Glutamatergic neuron (in vitro differentiated cells): ENCODE measurements around the gene NAGLU. TPM values are rescaled to one million over a fixed set of nuclear protein-coding genes. Genes with fewer than 3 reads are reported as not detected.
A peak's percentile ranks its signal among the peaks of the same experiment; 100 is the strongest.

ENCODE experiments used
- DNase-seq: peaks from one replicate; pipeline ENCODE4 v3.0.0; 2022
- H3K27ac Mint-ChIP-seq: one replicate; pipeline ENCODE4 v1.8.0; 2020; ENCODE audit warnings: mild to moderate bottlenecking, mixed read lengths, inconsistent platforms; ENCODE audit not compliant: unreplicated experiment
- H3K27me3 Mint-ChIP-seq: one replicate; pipeline ENCODE4 v1.8.0; 2020; ENCODE audit warnings: mild to moderate bottlenecking, moderate library complexity, mixed read lengths, inconsistent platforms; ENCODE audit not compliant: unreplicated experiment
- H3K36me3 Mint-ChIP-seq: one replicate; pipeline ENCODE4 v1.8.0; 2020; ENCODE audit warnings: mild to moderate bottlenecking, mixed read lengths, inconsistent platforms; ENCODE audit not compliant: unreplicated experiment
- H3K4me1 Mint-ChIP-seq: one replicate; pipeline ENCODE4 v1.8.0; 2020; ENCODE audit warnings: mild to moderate bottlenecking, low read depth, mixed read lengths, inconsistent platforms; ENCODE audit not compliant: unreplicated experiment
- H3K4me3 Mint-ChIP-seq: one replicate; pipeline ENCODE4 v1.8.0; 2020; ENCODE audit warnings: mild to moderate bottlenecking, mixed read lengths, inconsistent platforms; ENCODE audit not compliant: unreplicated experiment
- H3K9me3 Mint-ChIP-seq: one replicate; pipeline ENCODE4 v1.8.0; 2020; ENCODE audit warnings: mild to moderate bottlenecking, moderate library complexity, mixed read lengths, inconsistent platforms; ENCODE audit not compliant: unreplicated experiment
- total RNA-seq: library from RNA; stranded (reverse); fragmentation: NEBNext Ultra II Directional; extraction: Animal tissue kit (Norgen Biotek cat#: 25700); gene quantifications from one replicate; pipeline ENCODE4 v1.2.1, GENCODE V29; 2021; ENCODE audit not compliant: unreplicated experiment
- TF ChIP-seq, protein P1 (sequence below): fragments of 200-600 bp; sonication (generic); IDR thresholded peaks from one replicate; pipeline ENCODE4 v1.5.0; 2021; ENCODE audit not compliant: partially characterized antibody, unreplicated experiment

The NAGLU gene
- total RNA-seq, 1 donor from 2014 or later, result 42.8 TPM

DNA sequence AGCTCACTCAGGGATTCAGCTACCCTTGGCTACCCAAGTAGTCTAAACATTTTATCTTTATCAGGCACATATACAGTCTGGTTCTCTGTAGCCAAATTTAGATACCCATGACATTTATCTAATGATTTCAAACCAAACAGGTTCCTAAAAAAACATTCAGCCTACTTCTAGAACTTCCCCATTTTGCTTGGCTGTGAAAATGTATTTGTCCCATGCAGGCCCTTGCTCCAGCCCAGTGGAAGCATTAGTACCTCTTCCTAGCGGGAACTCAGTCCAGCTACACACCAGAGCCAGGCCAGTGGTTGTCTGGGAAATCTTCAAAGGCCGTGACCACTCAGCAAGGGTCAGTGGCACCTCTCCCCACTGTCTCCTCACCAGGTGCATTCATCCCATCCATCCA is 26.2 kb upstream of the NAGLU start:
- DNase-seq, result no peak
- peaks cover 19% of the 10 kb centered on the region for H3K36me3 Mint-ChIP-seq
- no peak overlapping the region for H3K4me3 Mint-ChIP-seq
- no peaks in the 10 kb centered on the region for H3K4me1 Mint-ChIP-seq
- H3K9me3 Mint-ChIP-seq, result peaks cover 9% of the 10 kb centered on the region
- H3K27me3 Mint-ChIP-seq, result no peaks in the 10 kb centered on the region
- no peak overlapping the region for H3K27ac Mint-ChIP-seq
- TF ChIP-seq, protein P1, sequence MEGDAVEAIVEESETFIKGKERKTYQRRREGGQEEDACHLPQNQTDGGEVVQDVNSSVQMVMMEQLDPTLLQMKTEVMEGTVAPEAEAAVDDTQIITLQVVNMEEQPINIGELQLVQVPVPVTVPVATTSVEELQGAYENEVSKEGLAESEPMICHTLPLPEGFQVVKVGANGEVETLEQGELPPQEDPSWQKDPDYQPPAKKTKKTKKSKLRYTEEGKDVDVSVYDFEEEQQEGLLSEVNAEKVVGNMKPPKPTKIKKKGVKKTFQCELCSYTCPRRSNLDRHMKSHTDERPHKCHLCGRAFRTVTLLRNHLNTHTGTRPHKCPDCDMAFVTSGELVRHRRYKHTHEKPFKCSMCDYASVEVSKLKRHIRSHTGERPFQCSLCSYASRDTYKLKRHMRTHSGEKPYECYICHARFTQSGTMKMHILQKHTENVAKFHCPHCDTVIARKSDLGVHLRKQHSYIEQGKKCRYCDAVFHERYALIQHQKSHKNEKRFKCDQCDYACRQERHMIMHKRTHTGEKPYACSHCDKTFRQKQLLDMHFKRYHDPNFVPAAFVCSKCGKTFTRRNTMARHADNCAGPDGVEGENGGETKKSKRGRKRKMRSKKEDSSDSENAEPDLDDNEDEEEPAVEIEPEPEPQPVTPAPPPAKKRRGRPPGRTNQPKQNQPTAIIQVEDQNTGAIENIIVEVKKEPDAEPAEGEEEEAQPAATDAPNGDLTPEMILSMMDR, result no peak

DNA sequence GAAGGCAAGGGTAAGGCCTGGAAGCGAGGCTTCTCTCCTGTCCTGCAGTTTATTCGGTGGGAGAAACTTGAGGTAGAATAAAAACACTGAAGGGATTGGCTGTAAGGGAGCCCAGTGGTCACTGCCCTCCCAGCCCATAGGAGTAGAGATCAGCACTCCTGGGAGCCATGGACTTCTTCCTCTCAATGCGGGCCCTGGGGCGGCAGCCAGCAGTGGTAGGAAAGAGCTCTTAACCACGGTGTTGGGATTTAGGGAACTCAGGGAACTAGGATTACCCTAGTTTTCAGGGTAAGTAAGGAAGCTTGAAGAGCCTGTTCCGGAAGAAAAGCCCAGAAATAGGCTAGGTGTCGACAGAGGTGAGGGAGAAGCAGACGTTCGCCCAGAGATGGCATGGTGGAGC is 23.8 kb upstream of the NAGLU start:
- Mint-ChIP-seq H3K4me3 (no peak overlapping the region), H3K27me3 (no peaks in the 10 kb centered on the region), H3K27ac (peak overlapping the region; percentile 4), H3K36me3 (peaks cover 19% of the 10 kb centered on the region), H3K9me3 (peaks cover 9% of the 10 kb centered on the region), H3K4me1 (no peaks in the 10 kb centered on the region)
- TF ChIP-seq, protein P1, result no peak
- DNase-seq, result no peak

DNA sequence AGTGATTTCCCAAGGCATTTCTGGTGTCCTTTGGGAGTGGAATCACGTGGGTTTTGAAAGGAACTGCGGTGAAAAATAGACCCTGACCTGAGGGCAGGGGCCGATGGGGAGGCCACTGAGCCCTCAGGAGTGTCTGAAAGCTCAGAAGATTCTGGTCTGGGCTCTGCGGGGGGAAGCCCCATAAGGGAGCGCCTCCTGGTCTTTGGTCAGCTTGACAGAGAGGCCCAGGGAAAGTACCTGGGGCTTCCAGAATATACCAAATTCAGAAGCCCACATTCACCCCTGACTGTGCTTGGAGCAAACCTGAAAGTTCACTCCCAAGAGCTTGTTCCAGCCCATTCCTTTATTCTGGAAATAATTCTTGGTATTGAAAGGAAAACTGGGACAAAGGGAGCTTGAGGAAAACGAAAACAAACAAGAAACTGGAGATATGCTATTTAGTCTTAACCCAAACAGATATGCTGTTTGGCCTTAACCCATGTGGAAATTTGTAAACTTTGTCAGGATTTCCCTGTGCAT is 23.2 kb upstream of the NAGLU start:
- peaks cover 2% of the 10 kb centered on the region for H3K4me1 Mint-ChIP-seq
- H3K27ac Mint-ChIP-seq, result no peak overlapping the region
- no peak for DNase-seq
- H3K36me3 Mint-ChIP-seq, result peaks cover 19% of the 10 kb centered on the region
- no peak overlapping the region for H3K4me3 Mint-ChIP-seq
- TF ChIP-seq, protein P1, result no peak
- no peaks in the 10 kb centered on the region for H3K27me3 Mint-ChIP-seq
- H3K9me3 Mint-ChIP-seq, result peaks cover 9% of the 10 kb centered on the region

DNA sequence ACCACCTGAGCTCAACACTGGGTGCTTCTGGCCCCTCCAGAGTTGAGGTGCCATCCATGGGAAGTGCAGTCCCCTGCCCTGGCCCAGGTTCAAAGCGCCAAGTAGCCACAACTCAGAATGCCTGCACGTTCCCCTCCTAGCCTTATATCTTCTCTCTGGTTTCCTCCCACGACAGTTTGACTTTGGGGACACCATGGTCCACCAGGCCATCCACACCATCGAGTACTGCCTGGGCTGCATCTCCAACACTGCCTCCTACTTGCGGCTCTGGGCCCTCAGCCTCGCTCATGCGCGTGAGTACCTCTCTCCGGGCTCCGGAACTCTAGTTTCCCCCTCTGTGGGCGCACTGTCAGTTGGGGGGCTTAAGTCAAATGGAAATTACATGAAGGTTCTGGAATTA is 22.4 kb upstream of the NAGLU start:
- Mint-ChIP-seq H3K4me1 (peaks cover 11% of the 10 kb centered on the region), H3K27ac (no peak overlapping the region), H3K9me3 (peaks cover 9% of the 10 kb centered on the region), H3K36me3 (peaks cover 19% of the 10 kb centered on the region), H3K27me3 (no peaks in the 10 kb centered on the region), H3K4me3 (no peak overlapping the region)
- DNase-seq, result no peak
- TF ChIP-seq, protein P1, result no peak

DNA sequence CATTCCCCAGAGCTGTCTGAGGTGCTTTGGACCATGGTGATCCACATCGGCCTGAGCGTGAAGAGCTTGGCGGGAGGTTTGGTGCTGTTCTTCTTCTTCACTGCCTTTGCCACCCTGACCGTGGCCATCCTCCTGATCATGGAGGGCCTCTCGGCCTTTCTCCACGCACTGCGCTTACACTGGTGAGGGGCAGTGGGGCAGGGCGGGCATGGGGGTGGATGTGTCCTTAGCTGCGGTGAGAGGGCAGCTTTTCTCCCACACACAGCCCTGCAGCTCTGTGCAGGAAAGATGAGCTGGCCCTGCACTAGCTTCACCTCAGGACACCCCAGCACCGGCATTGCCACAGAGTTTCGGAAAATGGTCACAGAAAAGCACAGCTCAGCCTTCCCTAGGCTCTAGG is 21.8 kb upstream of the NAGLU start:
- H3K36me3 Mint-ChIP-seq, result peaks cover 14% of the 10 kb centered on the region
- DNase-seq, result no peak
- no peak overlapping the region for H3K4me3 Mint-ChIP-seq
- H3K4me1 Mint-ChIP-seq, result peaks cover 15% of the 10 kb centered on the region
- TF ChIP-seq, protein P1, result no peak
- H3K27ac Mint-ChIP-seq, result no peak overlapping the region
- H3K27me3 Mint-ChIP-seq, result no peaks in the 10 kb centered on the region
- peaks cover 9% of the 10 kb centered on the region for H3K9me3 Mint-ChIP-seq
